T47D (cell line): Measurements from ENCODE around the gene PRXL2B.

Source experiments
- DNase-seq, 2 experiments: peaks; one replicate each; pipeline versions ENCODE4 v3.0.0 to v3.0.0-alpha.2; 2011 to 2012; ENCODE audit warnings: low read depth in 1 of 2, low spot score in 1 of 2
- JUND ChIP-seq: IDR thresholded peaks from 2 replicates; pipeline ENCODE4 v1.6.1; 2012; ENCODE audit warnings: low read depth
- in situ Hi-C: cut with HindIII; loops from 2 replicates; pipeline ENCODE4 v1.10.0; 2016; ENCODE audit warnings: low sequenced_read_pairs, low pct_unique_long_range_greater_than_20kb

The PRXL2B gene

GRCh38 chr1:2587860-2588571 lies 1.4 kb downstream of the PRXL2B start:
- in situ Hi-C loops: no loop called here
- TF ChIP-seq JUND: no peak
- no peak for DNase-seq

- in situ Hi-C loops: no loop called here
- no peak for DNase-seq
- TF ChIP-seq JUND: no peak
These were observed 2.3 kb downstream of the PRXL2B start for GRCh38 chr1:2588661-2589430.

GRCh38 chr1:2589431-2590232 lies 3.1 kb downstream of the PRXL2B start:
- no peak for DNase-seq
- in situ Hi-C loops: no loop called here
- TF ChIP-seq JUND: no peak

- in situ Hi-C loops: no loop called here
These were observed 3.9 kb downstream of the PRXL2B start for GRCh38 chr1:2590233-2591141.

GRCh38 chr1:2591233-2591580 lies 4.6 kb downstream of the PRXL2B start:
- in situ Hi-C loops: no loop called here
- DNase-seq: no peak
- TF ChIP-seq JUND: no peak

More at GRCh38 chr1:2590233-2591141, 3.9 kb downstream of the PRXL2B start:
- DNase-seq: no peak
- no peak for TF ChIP-seq JUND

- TF ChIP-seq JUND: no peak
- DNase-seq: no peak
- in situ Hi-C loops: no loop called here
These were observed 5.1 kb downstream of the PRXL2B start for GRCh38 chr1:2591581-2592261.

GRCh38 chr1:2592672-2593071 lies 6.1 kb downstream of the PRXL2B start:
- DNase-seq: peak; percentile 70 to 77
- TF ChIP-seq JUND: no peak
- in situ Hi-C loops: no loop called here

- no peak for DNase-seq
- no peak for TF ChIP-seq JUND
- in situ Hi-C loops: no loop called here
These were observed 6.8 kb downstream of the PRXL2B start for GRCh38 chr1:2593251-2593878.

GRCh38 chr1:2594001-2594640 lies 7.5 kb downstream of the PRXL2B start:
- DNase-seq: no peak
- TF ChIP-seq JUND: no peak
- in situ Hi-C loops: no loop called here

GRCh38 chr1:2594641-2595131 lies 8.1 kb downstream of the PRXL2B start:
- in situ Hi-C loops: no loop called here
- no peak for DNase-seq
- no peak for TF ChIP-seq JUND

GRCh38 chr1:2595261-2595811 lies 8.8 kb downstream of the PRXL2B start:
- DNase-seq: no peak
- in situ Hi-C loops: no loop called here
- no peak for TF ChIP-seq JUND
